ENCODE data around the gene MCCC1. TPM values are rescaled to one million over a fixed set of nuclear protein-coding genes. Genes with fewer than 3 reads are reported as not detected.

MCCC1 gene
- total RNA-seq, 1 donor, result 23.7 TPM

GRCh38 chr3:182989566-182989965 is 109.7 kb downstream of the MCCC1 start:
- TF ChIP-seq CTCF (IDR thresholded peaks at IDR 0.05; ENCODE audit: insufficient read depth, low read length), result no peak
- no peak overlapping the region for H3K4me3 ChIP-seq (ENCODE audit: low read depth, low read length)
- DNase-seq (ENCODE audit: low read depth), result no peak

GRCh38 chr3:182986021-182986420 is 113.3 kb downstream of the MCCC1 start:
- H3K4me3 ChIP-seq (ENCODE audit: low read depth, low read length), result no peak overlapping the region
- DNase-seq (ENCODE audit: low read depth), result no peak
- no peak for TF ChIP-seq CTCF (IDR thresholded peaks at IDR 0.05; ENCODE audit: insufficient read depth, low read length)

GRCh38 chr3:182983876-182984275 is 115.4 kb downstream of the MCCC1 start:
- no peak overlapping the region for H3K4me3 ChIP-seq (ENCODE audit: low read depth, low read length)
- peak; percentile 37 for DNase-seq (ENCODE audit: low read depth)
- TF ChIP-seq CTCF (IDR thresholded peaks at IDR 0.05; ENCODE audit: insufficient read depth, low read length), result no peak

GRCh38 chr3:182981038-182981380 is 118.3 kb downstream of the MCCC1 start:
- no peak for DNase-seq (ENCODE audit: low read depth)
- H3K4me3 ChIP-seq (ENCODE audit: low read depth, low read length), result peak overlapping the region; percentile 79
- no peak for TF ChIP-seq CTCF (IDR thresholded peaks at IDR 0.05; ENCODE audit: insufficient read depth, low read length)

- TF ChIP-seq CTCF (IDR thresholded peaks at IDR 0.05; ENCODE audit: insufficient read depth, low read length), result no peak
- H3K4me3 ChIP-seq (ENCODE audit: low read depth, low read length), result peak within 1 kb of the TSS; percentile 79
- peak; percentile 70 for DNase-seq (ENCODE audit: low read depth)
Observed at GRCh38 chr3:182980204-182981037, 118.9 kb downstream of the MCCC1 start, which contains the start of gene DCUN1D1. TSS of gene DCUN1D1 (minus strand) at chr3:182980538. CDS start at chr3:182980489, 49 bp downstream.

GRCh38 chr3:182979674-182980191 is 119.6 kb downstream of the MCCC1 start:
- no peak for DNase-seq (ENCODE audit: low read depth)
- no peak for TF ChIP-seq CTCF (IDR thresholded peaks at IDR 0.05; ENCODE audit: insufficient read depth, low read length)

More at GRCh38 chr3:182979674-182980191, 119.6 kb downstream of the MCCC1 start:
- H3K4me3 ChIP-seq (ENCODE audit: low read depth, low read length), result peak overlapping the region; percentile 79
